ENCODE data around the gene OR4F6. TPM values are rescaled to one million over a fixed set of nuclear protein-coding genes. Genes with fewer than 3 reads are reported as not detected.

OR4F6 gene
- total RNA-seq, 1 experiment from 2014 or later: not detected

GRCh38 chr15:101772921-101773320 is 30.4 kb upstream of the OR4F6 start:
- no peak overlapping the region for H3K27ac ChIP-seq (ENCODE audit: insufficient read length, low read depth, low read length)
- no peak overlapping the region for H4K8ac ChIP-seq (replicated peaks; ENCODE audit: insufficient read length, low read depth, low read length)
- Mint-ChIP-seq H3K27ac (no peak overlapping the region), H3K27me3 (ENCODE audit: low read depth) (peaks cover 11% of the 10 kb centered on the region), H3K36me3 (ENCODE audit: insufficient read depth in 1 of 3, low read depth in 3 of 3) (no peaks in the 10 kb centered on the region), H3K9me3 (peaks cover 0 to 3% of the 10 kb centered on the region in 2 experiments; a peak in 2 of 5 replicates), H3K4me1 (peaks cover 0 to 2% of the 10 kb centered on the region in 2 experiments; a peak in 1 of 4 replicates), H3K4me3 (no peak overlapping the region)
- H2BK12ac ChIP-seq (ENCODE audit: insufficient read length, low read depth, low read length): no peak overlapping the region
- H3K9ac ChIP-seq (ENCODE audit: extremely low read depth, insufficient read length, low read length): no peak overlapping the region
- no CpG with 5 or more reads among the region's 8 CpGs for WGBS (ENCODE audit: extremely low coverage, insufficient read length, low lambda C conversion rate)
- TF ChIP-seq CTCF (conservative IDR thresholded peaks at IDR 0.05): no peak
- H2AK5ac ChIP-seq (ENCODE audit: insufficient read length, low read length): no peak overlapping the region
- no peak overlapping the region for H3K4ac ChIP-seq (ENCODE audit: low read depth, low read length)
- no peak overlapping the region for H3K18ac ChIP-seq (ENCODE audit: insufficient read length, low read depth, low read length)
- no peaks in the 10 kb centered on the region for H3K4me1 ChIP-seq (ENCODE audit: insufficient read depth, low read length)
- H3T11ph ChIP-seq (ENCODE audit: low read length): no peak overlapping the region
- H3K23me2 ChIP-seq (ENCODE audit: insufficient read length, low read depth, low read length, poor library complexity, severe bottlenecking): no peaks in the 10 kb centered on the region
- H3K79me1 ChIP-seq (ENCODE audit: insufficient read depth, low read depth, low read length, poor library complexity, severe bottlenecking): no peaks in the 10 kb centered on the region
- no peak overlapping the region for H4K91ac ChIP-seq (ENCODE audit: insufficient read length, low read depth, low read length)
- no peak overlapping the region for H2BK120ac ChIP-seq (ENCODE audit: low read depth, low read length, poor library complexity, severe bottlenecking)
- no peak overlapping the region for H3K23ac ChIP-seq (ENCODE audit: insufficient read length, low read depth, low read length)
- H3K79me2 ChIP-seq (ENCODE audit: insufficient read depth, low read length): no peaks in the 10 kb centered on the region; the same call in 1 of the 2 replicates
- no peak overlapping the region for H3K56ac ChIP-seq (ENCODE audit: insufficient read length, low read depth, low read length)
- H2BK5ac ChIP-seq (ENCODE audit: insufficient read length, low read length): no peak overlapping the region
- peaks cover 2% of the 10 kb centered on the region; the same call in 1 of the 2 replicates for H3K27me3 ChIP-seq (ENCODE audit: insufficient read depth, low read length)
- no peak for DNase-seq
- no peak overlapping the region for H3K4me2 ChIP-seq (ENCODE audit: insufficient read depth, insufficient read length, low read length)
- no peak overlapping the region for H2BK20ac ChIP-seq (ENCODE audit: low read depth, low read length, poor library complexity, severe bottlenecking)
- no peak overlapping the region for H2BK15ac ChIP-seq (ENCODE audit: low read depth, low read length)
- H3K9me3 ChIP-seq (ENCODE audit: control insufficient read depth, low read depth, low read length): no peaks in the 10 kb centered on the region
- H3K14ac ChIP-seq (ENCODE audit: insufficient read depth, low read length): no peak overlapping the region
- H4K5ac ChIP-seq (ENCODE audit: insufficient read length, low read depth, low read length): no peak overlapping the region
- H4K20me1 ChIP-seq (ENCODE audit: control insufficient read depth, insufficient read depth, insufficient read length): no peaks in the 10 kb centered on the region
- H2AFZ ChIP-seq (ENCODE audit: low read length): no peak overlapping the region
